Neural crest cell (in vitro differentiated cells): ENCODE measurements around the gene MARCKSL1. TPM values are rescaled to one million over a fixed set of nuclear protein-coding genes. Genes with fewer than 3 reads are reported as not detected.

Source experiments
- DNase-seq: peaks from one replicate; pipeline ENCODE4 v3.0.0; 2021; ENCODE audit warnings: low read depth, mixed read lengths, low spot score
- H3K27ac Mint-ChIP-seq: one replicate; pipeline ENCODE4 v1.8.0; 2021; ENCODE audit warnings: mild to moderate bottlenecking, mixed read lengths; ENCODE audit not compliant: unreplicated experiment
- H3K27me3 Mint-ChIP-seq: 2 replicates; pipeline ENCODE4 v1.8.0; 2021; ENCODE audit warnings: low read depth, mild to moderate bottlenecking, mixed read lengths
- H3K36me3 Mint-ChIP-seq: 2 replicates; pipeline ENCODE4 v1.8.0; 2021; ENCODE audit warnings: low read depth, mild to moderate bottlenecking, mixed read lengths
- H3K4me1 Mint-ChIP-seq: 2 replicates; pipeline ENCODE4 v1.8.0; 2021; ENCODE audit warnings: mixed read lengths
- H3K4me3 Mint-ChIP-seq: one replicate; pipeline ENCODE4 v1.8.0; 2021; ENCODE audit warnings: mild to moderate bottlenecking, mixed read lengths
- H3K9me3 Mint-ChIP-seq: 2 replicates; pipeline ENCODE4 v1.8.0; 2021; ENCODE audit warnings: mixed read lengths
- CTCF ChIP-seq: fragments of 200-600 bp; sonication (generic); conservative IDR thresholded peaks from 2 replicates; pipeline ENCODE4 v1.5.0; 2021; ENCODE audit warnings: antibody characterized with exemption, mild to moderate bottlenecking
- long read RNA-seq: library from polyadenylated mRNA; unstranded; transcript quantifications from one replicate; pipeline ENCODE4 v2.0.0, GENCODE V29; 2020
- total RNA-seq: library from RNA; stranded (reverse); gene quantifications from 2 replicates; pipeline ENCODE4 v1.2.1, GENCODE V29; 2021

Gene MARCKSL1
- 943 and 952 TPM in 2 replicates for total RNA-seq
- long read RNA-seq, transcript MARCKSL1-201 (2 exons, 1,699 nt), result major isoform, 11 of 44 reads
- long read RNA-seq, partial matches to known transcripts, result 27 of 44 reads
- long read RNA-seq, other reads (novel, unspliced or antisense), result 6 of 44 reads

DNA sequence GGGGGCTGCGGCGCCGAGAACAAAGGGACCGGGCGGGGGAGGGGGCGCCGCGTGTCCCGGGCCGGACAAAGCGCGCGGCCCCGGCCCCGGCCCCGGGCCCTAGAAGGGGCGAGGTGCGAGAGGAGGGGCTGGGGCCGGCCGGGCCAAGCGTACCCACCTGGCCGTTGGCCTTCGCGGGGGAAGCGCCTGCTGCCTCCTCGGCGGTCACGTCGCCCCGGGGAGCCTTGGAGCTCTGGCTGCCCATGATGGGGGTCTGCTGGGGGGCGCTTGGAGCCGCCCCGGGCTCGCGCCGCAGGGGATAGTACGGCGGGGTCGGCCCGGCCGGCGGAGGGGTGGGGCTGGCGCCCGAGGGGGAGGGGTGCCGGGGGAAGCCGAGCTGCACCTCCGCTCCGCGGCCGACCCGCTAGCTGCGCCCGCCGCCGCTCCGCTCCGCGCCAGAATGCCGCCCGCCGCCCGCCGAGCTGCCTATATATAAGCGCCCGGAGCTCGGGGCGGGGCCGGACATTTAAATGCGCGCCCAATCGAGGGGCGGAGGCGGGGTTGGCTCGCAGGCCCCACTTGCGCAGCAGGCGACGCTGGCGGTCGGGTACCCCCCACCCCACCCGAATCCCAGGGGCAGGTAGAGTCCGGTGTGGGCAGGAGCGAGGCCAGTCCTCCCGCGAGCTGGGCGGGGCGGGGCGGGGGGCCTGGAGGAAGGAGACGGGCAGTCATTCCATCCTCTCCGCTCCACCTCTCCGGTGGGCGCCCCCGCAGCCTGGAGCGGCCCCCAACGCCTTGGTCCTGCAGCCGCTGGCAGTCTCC lies at the start of gene MARCKSL1:
Gene MARCKSL1 (minus strand): TSS at position 444 of the 801 bp plus-strand sequence. CDS start 200 bp downstream, at position 244.
- TF ChIP-seq CTCF, result no peak
- Mint-ChIP-seq H3K4me1 (peaks cover 69% of the 10 kb centered on the region), H3K9me3 (no peaks in the 10 kb centered on the region), H3K36me3 (peaks cover 32% of the 10 kb centered on the region), H3K27me3 (peaks cover 31% of the 10 kb centered on the region), H3K4me3 (peak within 1 kb of the TSS; percentile 99), H3K27ac (peak within 1 kb of the TSS; percentile 99)
- DNase-seq, result peak; percentile 84

- TF ChIP-seq CTCF, result no peak
- no peaks in the 10 kb centered on the region for H3K9me3 Mint-ChIP-seq
- H3K27ac Mint-ChIP-seq, result no peak overlapping the region
- peaks cover 8% of the 10 kb centered on the region for H3K36me3 Mint-ChIP-seq
- no peak overlapping the region for H3K4me3 Mint-ChIP-seq
- no peak for DNase-seq
- H3K4me1 Mint-ChIP-seq, result peaks cover 10% of the 10 kb centered on the region
- H3K27me3 Mint-ChIP-seq, result no peaks in the 10 kb centered on the region
These were observed 44.0 kb upstream of the MARCKSL1 start for GRCh38 chr1:32380057-32380456.

- peaks cover 5% of the 10 kb centered on the region for H3K36me3 Mint-ChIP-seq
These were observed 41.6 kb upstream of the MARCKSL1 start for GRCh38 chr1:32377541-32378220.

GRCh38 chr1:32376199-32376598 lies 40.2 kb upstream of the MARCKSL1 start:
- H3K9me3 Mint-ChIP-seq, result no peaks in the 10 kb centered on the region
- H3K27me3 Mint-ChIP-seq, result no peaks in the 10 kb centered on the region
- H3K4me3 Mint-ChIP-seq, result no peak overlapping the region
- peaks cover 5% of the 10 kb centered on the region for H3K36me3 Mint-ChIP-seq
- peaks cover 10% of the 10 kb centered on the region for H3K4me1 Mint-ChIP-seq
- TF ChIP-seq CTCF, result no peak
- no peak overlapping the region for H3K27ac Mint-ChIP-seq
- no peak for DNase-seq

More at GRCh38 chr1:32377541-32378220, 41.6 kb upstream of the MARCKSL1 start:
- Mint-ChIP-seq H3K4me1 (peaks cover 10% of the 10 kb centered on the region), H3K9me3 (no peaks in the 10 kb centered on the region), H3K27me3 (no peaks in the 10 kb centered on the region), H3K4me3 (no peak overlapping the region), H3K27ac (peak overlapping the region; percentile 19)
- no peak for TF ChIP-seq CTCF
- no peak for DNase-seq

DNA sequence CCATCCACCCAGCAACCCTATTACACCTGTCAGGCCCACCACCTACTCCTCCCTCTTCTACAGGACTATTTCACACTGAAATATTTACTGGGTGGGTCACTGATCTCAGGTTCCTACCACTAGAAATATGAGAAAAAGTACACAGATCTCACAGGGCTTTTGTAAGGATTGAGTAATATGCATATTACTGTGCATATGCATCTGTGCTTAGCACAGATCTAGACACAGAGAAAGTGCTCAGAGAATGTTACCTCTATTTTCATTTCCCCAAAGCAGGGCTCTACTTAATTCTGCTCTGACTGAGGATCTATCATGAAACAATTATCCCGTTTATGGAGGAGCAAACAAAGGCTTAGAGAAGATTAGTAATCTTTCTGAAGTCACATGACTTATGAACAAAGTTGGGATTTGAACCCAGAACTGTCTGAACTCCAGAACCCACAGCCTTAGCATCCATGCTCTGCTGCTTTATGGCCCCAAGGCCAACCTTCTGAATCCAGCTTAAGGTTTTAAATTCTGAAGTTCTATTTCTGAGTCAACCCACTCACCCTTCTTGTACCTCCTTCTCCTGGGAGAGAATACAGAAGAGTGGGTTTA lies 38.1 kb upstream of the MARCKSL1 start:
- TF ChIP-seq CTCF, result no peak
- DNase-seq, result no peak
- H3K36me3 Mint-ChIP-seq, result peaks cover 8% of the 10 kb centered on the region
- no peaks in the 10 kb centered on the region for H3K4me1 Mint-ChIP-seq
- H3K27ac Mint-ChIP-seq, result no peak overlapping the region
- H3K9me3 Mint-ChIP-seq, result no peaks in the 10 kb centered on the region
- no peak overlapping the region for H3K4me3 Mint-ChIP-seq
- H3K27me3 Mint-ChIP-seq, result no peaks in the 10 kb centered on the region
